ENCODE data around the gene UVRAG. TPM values are rescaled to one million over a fixed set of nuclear protein-coding genes. Genes with fewer than 3 reads are reported as not detected.
A peak's percentile ranks its signal among the peaks of the same experiment; 100 is the strongest.

The UVRAG gene
- total RNA-seq, 1 experiment from 2014 or later: 13.0 TPM

- H3K9me2 ChIP-seq (replicated peaks; ENCODE audit: low read length): no peaks in the 10 kb centered on the region
- peaks cover 23% of the 10 kb centered on the region for H3K4me1 ChIP-seq (ENCODE audit: insufficient read depth, low read length)
- DNase-seq (peak; percentile 42), ATAC-seq (peak; percentile 73)
- H3K36me3 ChIP-seq (ENCODE audit: low read depth, low read length): 0 out of 2 replicates have a peak, but pooled peaks cover 4% of the 10 kb centered on the region
- no peak overlapping the region for H3K4me3 ChIP-seq (ENCODE audit: low read length)
- H4K20me1 ChIP-seq (ENCODE audit: low read length): no peaks in the 10 kb centered on the region
- intact Hi-C loops (cut with micrococcal nuclease): no loop called here
- ChIA-PET POLR2A (ENCODE audit: unreplicated experiment) (no interaction called here), CTCF (no interaction called here)
- H3F3A ChIP-seq (ENCODE audit: low read length, unreplicated experiment): no peaks in the 10 kb centered on the region
- no peaks in the 10 kb centered on the region for H3K9me3 ChIP-seq (ENCODE audit: low read length)
- H3K79me2 ChIP-seq (ENCODE audit: low read length): no peaks in the 10 kb centered on the region; the same call in 1 of the 2 replicates
- peak overlapping the region; percentile 24 for H3K4me2 ChIP-seq (ENCODE audit: low read length)
- no peak overlapping the region for H3K27ac ChIP-seq (ENCODE audit: low read length)
- no peak for TF ChIP-seq CTCF (conservative IDR thresholded peaks at IDR 0.05; ENCODE audit: low read depth, low read length)
- no peak for TF ChIP-seq EZH2phosphoT487 (IDR thresholded peaks at IDR 0.05; ENCODE audit: borderline replicate concordance, low read length)
- no peak for TF ChIP-seq EZH2 (IDR thresholded peaks at IDR 0.05; ENCODE audit: low read length, unreplicated experiment)
- BruUV-seq (replicated peaks): no TSS peak
- no peaks in the 10 kb centered on the region for H3K27me3 ChIP-seq (ENCODE audit: low read length)
- no peak overlapping the region for H2AFZ ChIP-seq (ENCODE audit: low read length)
- H3K9ac ChIP-seq (ENCODE audit: low read length): no peak overlapping the region
These were observed 43.0 kb downstream of the UVRAG start for GRCh38 chr11:75858042-75858441.

DNA sequence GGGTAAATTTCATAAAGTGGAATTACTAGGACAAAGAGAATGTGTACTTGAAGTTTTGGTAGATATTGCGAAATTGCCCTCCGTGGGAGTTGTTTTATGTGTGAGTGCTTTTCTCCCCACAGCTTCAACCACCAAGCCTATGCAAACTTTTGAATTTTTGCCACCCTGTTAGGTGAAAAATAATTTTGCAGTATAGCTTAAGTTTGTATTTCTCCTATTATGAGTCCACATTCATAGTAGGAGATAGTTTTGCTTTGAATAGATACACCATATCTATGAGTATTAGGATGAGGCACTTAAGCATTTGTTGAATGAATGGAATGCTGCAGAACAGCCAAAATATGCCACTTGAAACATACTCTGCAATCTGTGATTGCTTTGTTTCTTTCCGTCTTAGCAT is 43.6 kb downstream of the UVRAG start:
- TF ChIP-seq CTCF (conservative IDR thresholded peaks at IDR 0.05; ENCODE audit: low read depth, low read length): no peak
- no peak for TF ChIP-seq EZH2 (IDR thresholded peaks at IDR 0.05; ENCODE audit: low read length, unreplicated experiment)
- no peak for TF ChIP-seq EZH2phosphoT487 (IDR thresholded peaks at IDR 0.05; ENCODE audit: borderline replicate concordance, low read length)

GRCh38 chr11:75859614-75860013 is 44.6 kb downstream of the UVRAG start:
- Histone ChIP-seq H2AFZ (ENCODE audit: low read length) (no peak overlapping the region), H3K36me3 (ENCODE audit: low read depth, low read length) (0 out of 2 replicates have a peak, but pooled peaks cover 4% of the 10 kb centered on the region), H3F3A (ENCODE audit: low read length, unreplicated experiment) (no peaks in the 10 kb centered on the region), H3K9ac (ENCODE audit: low read length) (no peak overlapping the region), H4K20me1 (ENCODE audit: low read length) (no peaks in the 10 kb centered on the region), H3K79me2 (ENCODE audit: low read length) (no peaks in the 10 kb centered on the region; the same call in 1 of the 2 replicates), H3K27ac (ENCODE audit: low read length) (no peak overlapping the region), H3K4me3 (ENCODE audit: low read length) (no peak overlapping the region), H3K4me1 (ENCODE audit: insufficient read depth, low read length) (peaks cover 23% of the 10 kb centered on the region), H3K4me2 (ENCODE audit: low read length) (no peak overlapping the region), H3K27me3 (ENCODE audit: low read length) (no peaks in the 10 kb centered on the region), H3K9me3 (ENCODE audit: low read length) (no peaks in the 10 kb centered on the region), H3K9me2 (replicated peaks; ENCODE audit: low read length) (no peaks in the 10 kb centered on the region)
- TF ChIP-seq CTCF (conservative IDR thresholded peaks at IDR 0.05; ENCODE audit: low read depth, low read length) (no peak), EZH2phosphoT487 (IDR thresholded peaks at IDR 0.05; ENCODE audit: borderline replicate concordance, low read length) (no peak)
- CTCF ChIA-PET: no interaction called here
- POLR2A ChIA-PET (ENCODE audit: unreplicated experiment): no interaction called here
- BruUV-seq (replicated peaks): no TSS peak
- DNase-seq (no peak), ATAC-seq (no peak)
- intact Hi-C loops (cut with micrococcal nuclease): no loop called here

More for the DNA sequence above, 43.6 kb downstream of the UVRAG start:
- Histone ChIP-seq H4K20me1 (ENCODE audit: low read length) (no peaks in the 10 kb centered on the region), H3K9me3 (ENCODE audit: low read length) (no peaks in the 10 kb centered on the region), H3K27ac (ENCODE audit: low read length) (no peak overlapping the region), H3K36me3 (ENCODE audit: low read depth, low read length) (0 out of 2 replicates have a peak, but pooled peaks cover 4% of the 10 kb centered on the region), H3K9ac (ENCODE audit: low read length) (no peak overlapping the region), H3K4me1 (ENCODE audit: insufficient read depth, low read length) (peaks cover 23% of the 10 kb centered on the region), H3F3A (ENCODE audit: low read length, unreplicated experiment) (no peaks in the 10 kb centered on the region), H3K9me2 (replicated peaks; ENCODE audit: low read length) (no peaks in the 10 kb centered on the region), H3K27me3 (ENCODE audit: low read length) (no peaks in the 10 kb centered on the region), H3K4me2 (ENCODE audit: low read length) (peak overlapping the region; percentile 24), H3K79me2 (ENCODE audit: low read length) (no peaks in the 10 kb centered on the region; the same call in 1 of the 2 replicates), H3K4me3 (ENCODE audit: low read length) (no peak overlapping the region), H2AFZ (ENCODE audit: low read length) (no peak overlapping the region)
- DNase-seq (peak; percentile 48), ATAC-seq (no peak)
- intact Hi-C loops (cut with micrococcal nuclease): no loop called here
- ChIA-PET CTCF (no interaction called here), POLR2A (ENCODE audit: unreplicated experiment) (no interaction called here)
- no TSS peak for BruUV-seq (replicated peaks)

Measured in PC-3 (cell line).